Testis (tissue), 3 donors: ENCODE data around the gene XIRP2. TPM values are rescaled to one million over a fixed set of nuclear protein-coding genes. Genes with fewer than 3 reads are reported as not detected.

Experiments used
- DNase-seq: peaks from one replicate; pipeline ENCODE4 v3.0.0-alpha.2; 2019
- H3K27ac ChIP-seq, 2 donors: fragments of 200-600 bp; sonication (generic); one replicate each; pipeline ENCODE4 v1.5.1; 2019
- H3K27me3 ChIP-seq: fragments of 200-600 bp; sonication (generic); one replicate; pipeline ENCODE4 v1.5.1; 2019
- H3K36me3 ChIP-seq: fragments of 200-600 bp; sonication (generic); one replicate; pipeline ENCODE4 v1.5.1; 2017; ENCODE audit warnings: low read depth; ENCODE audit errors: missing control alignments
- H3K4me1 ChIP-seq: fragments of 200-600 bp; sonication (generic); one replicate; pipeline ENCODE4 v1.5.1; 2019
- H3K4me3 ChIP-seq, 2 donors: fragments of 200-600 bp; sonication (generic); one replicate each; pipeline ENCODE4 v1.5.1; 2017 to 2019
- H3K9me3 ChIP-seq: fragments of 200-600 bp; sonication (generic); one replicate; pipeline ENCODE4 v1.5.1; 2017
- POLR2A ChIP-seq: fragments of 450-650 bp; IDR thresholded peaks from one replicate; pipeline ENCODE4 v1.6.1; 2017; ENCODE audit warnings: antibody characterized with exemption, mild to moderate bottlenecking, moderate library complexity
- WGBS, 2 donors: methylation state at CpG; one replicate each; pipeline ENCODE4 v1.1.5; 2018; 5-methylcytosine and 5-hydroxymethylcytosine counted together
- intact Hi-C: fragments of 100-400 bp; cut with DNase I; formaldehyde crosslinking; loops from one replicate; pipeline ENCODE4 v1.15.1; 2023; ENCODE audit warnings: low total_unique reads
- polyA plus RNA-seq: library from polyadenylated mRNA; stranded (reverse); fragments of 350-450 nt; fragmentation: Illumina TruSeq; extraction: RNeasy Lipid Tissue Mini Kit (QIAGEN cat#74804); gene quantifications from one replicate; pipeline ENCODE4 v1.2.3, GENCODE V29; 2014; ENCODE audit warnings: low read depth, low replicate concordance; ENCODE audit not compliant: insufficient read depth
- total RNA-seq, 2 donors: library from RNA; depleted of rRNA; stranded (reverse); fragments of >200 nt; gene quantifications; one replicate each; pipeline ENCODE4 v1.2.3, GENCODE V29; 2016
- TF ChIP-seq, protein P1 (sequence below), 3 experiments: fragments of 450-650 bp in 2 of 3; fragments of 200-600 bp in 1 of 3; sonication (generic) in 1 of 3; IDR thresholded peaks; one replicate each; pipeline ENCODE4 v1.5.1; 2016 to 2019; ENCODE audit warnings: antibody characterized with exemption in 3 of 3, mild to moderate bottlenecking in 2 of 3, moderate library complexity in 1 of 3

Gene XIRP2
- total and polyA plus RNA-seq, 3 donors from 2014 or later = 1.1 to 5.9 (median 3.9) TPM

DNA sequence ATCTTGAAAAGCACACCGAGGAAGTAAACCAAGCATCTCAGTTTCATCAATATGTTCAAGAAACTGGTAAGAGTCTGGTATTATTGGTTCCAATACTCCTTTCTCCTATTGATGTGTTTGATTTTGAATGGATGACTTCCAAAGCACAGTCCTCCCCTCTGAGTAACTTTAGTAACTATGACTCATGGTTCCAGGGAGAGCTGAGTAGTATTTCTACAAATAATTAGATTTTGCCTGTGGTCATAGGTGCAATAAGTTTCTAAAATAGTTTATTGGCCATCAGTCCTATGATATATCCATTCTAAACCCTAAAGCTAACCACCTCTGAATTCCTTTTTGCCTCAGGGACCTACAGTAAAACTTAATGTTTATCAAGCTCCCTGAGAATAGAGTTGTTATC lies 352.4 kb downstream of the XIRP2 start:
- Histone ChIP-seq H3K27me3 (no peaks in the 10 kb centered on the region), H3K4me1 (no peaks in the 10 kb centered on the region), H3K27ac (no peak overlapping the region), H3K36me3 (no peaks in the 10 kb centered on the region), H3K4me3 (no peak overlapping the region), H3K9me3 (no peaks in the 10 kb centered on the region)
- DNase-seq = no peak
- 74 to 81% methylated on average over 1 of the region's 1 CpG for WGBS, 2 donors
- intact Hi-C loops = no loop called here
- TF ChIP-seq, protein P1, sequence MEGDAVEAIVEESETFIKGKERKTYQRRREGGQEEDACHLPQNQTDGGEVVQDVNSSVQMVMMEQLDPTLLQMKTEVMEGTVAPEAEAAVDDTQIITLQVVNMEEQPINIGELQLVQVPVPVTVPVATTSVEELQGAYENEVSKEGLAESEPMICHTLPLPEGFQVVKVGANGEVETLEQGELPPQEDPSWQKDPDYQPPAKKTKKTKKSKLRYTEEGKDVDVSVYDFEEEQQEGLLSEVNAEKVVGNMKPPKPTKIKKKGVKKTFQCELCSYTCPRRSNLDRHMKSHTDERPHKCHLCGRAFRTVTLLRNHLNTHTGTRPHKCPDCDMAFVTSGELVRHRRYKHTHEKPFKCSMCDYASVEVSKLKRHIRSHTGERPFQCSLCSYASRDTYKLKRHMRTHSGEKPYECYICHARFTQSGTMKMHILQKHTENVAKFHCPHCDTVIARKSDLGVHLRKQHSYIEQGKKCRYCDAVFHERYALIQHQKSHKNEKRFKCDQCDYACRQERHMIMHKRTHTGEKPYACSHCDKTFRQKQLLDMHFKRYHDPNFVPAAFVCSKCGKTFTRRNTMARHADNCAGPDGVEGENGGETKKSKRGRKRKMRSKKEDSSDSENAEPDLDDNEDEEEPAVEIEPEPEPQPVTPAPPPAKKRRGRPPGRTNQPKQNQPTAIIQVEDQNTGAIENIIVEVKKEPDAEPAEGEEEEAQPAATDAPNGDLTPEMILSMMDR (IDR thresholded peaks at IDR 0.05) = no peak
- no peak for TF ChIP-seq POLR2A

DNA sequence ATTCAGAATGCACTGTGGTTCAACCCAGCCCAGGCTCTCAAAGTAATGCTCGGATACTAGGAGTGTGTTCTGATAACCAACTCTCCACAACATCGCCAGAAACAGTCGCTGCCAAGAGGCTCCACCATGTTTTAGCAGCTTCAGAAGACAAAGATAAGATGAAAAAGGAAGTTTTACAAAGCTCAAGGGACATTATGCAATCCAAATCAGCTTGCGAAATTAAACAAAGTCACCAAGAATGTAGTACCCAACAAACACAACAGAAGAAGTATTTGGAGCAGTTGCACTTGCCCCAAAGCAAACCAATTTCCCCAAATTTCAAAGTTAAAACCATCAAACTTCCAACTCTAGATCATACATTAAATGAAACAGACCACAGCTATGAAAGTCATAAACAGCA lies 360.9 kb downstream of the XIRP2 start:
- no peaks in the 10 kb centered on the region for H3K36me3 ChIP-seq
- TF ChIP-seq POLR2A = no peak
- TF ChIP-seq, protein P1 (IDR thresholded peaks at IDR 0.05) = no peak
- no peak for DNase-seq
- H3K9me3 ChIP-seq = no peaks in the 10 kb centered on the region
- WGBS, 2 donors = 68 to 76% methylated on average over 4 of the region's 4 CpGs
- no peak overlapping the region for H3K4me3 ChIP-seq
- no peaks in the 10 kb centered on the region for H3K27me3 ChIP-seq
- H3K27ac ChIP-seq = no peak overlapping the region
- no peaks in the 10 kb centered on the region for H3K4me1 ChIP-seq
- intact Hi-C loops = no loop called here

DNA sequence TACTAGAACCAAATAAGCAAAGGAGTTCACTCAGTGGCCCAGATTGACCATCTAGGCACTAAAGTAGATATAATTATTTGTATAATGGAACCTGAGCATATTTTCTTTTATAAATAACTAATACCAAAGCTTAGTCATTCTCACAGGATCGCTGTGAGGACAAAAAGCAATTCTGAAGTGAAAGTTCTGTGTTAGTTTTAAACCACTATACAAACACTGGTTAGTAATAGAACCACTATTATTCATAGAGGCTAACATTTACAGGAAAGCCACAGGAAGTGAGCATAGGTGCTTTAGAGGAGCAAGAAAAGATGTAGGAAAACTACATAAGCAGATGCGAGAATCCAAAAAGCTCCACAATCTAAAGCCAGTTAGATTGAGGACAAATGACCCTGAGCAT lies 364.7 kb downstream of the XIRP2 start:
- H3K36me3 ChIP-seq = no peaks in the 10 kb centered on the region
- no peak overlapping the region for H3K4me3 ChIP-seq
- no peak for TF ChIP-seq POLR2A
- TF ChIP-seq, protein P1 (IDR thresholded peaks at IDR 0.05) = no peak
- no peaks in the 10 kb centered on the region for H3K27me3 ChIP-seq
- 88 to 90% methylated on average over 2 of the region's 2 CpGs for WGBS, 2 donors
- no peaks in the 10 kb centered on the region for H3K4me1 ChIP-seq
- DNase-seq = no peak
- no peaks in the 10 kb centered on the region for H3K9me3 ChIP-seq
- H3K27ac ChIP-seq = no peak overlapping the region
- intact Hi-C loops = no loop called here

DNA sequence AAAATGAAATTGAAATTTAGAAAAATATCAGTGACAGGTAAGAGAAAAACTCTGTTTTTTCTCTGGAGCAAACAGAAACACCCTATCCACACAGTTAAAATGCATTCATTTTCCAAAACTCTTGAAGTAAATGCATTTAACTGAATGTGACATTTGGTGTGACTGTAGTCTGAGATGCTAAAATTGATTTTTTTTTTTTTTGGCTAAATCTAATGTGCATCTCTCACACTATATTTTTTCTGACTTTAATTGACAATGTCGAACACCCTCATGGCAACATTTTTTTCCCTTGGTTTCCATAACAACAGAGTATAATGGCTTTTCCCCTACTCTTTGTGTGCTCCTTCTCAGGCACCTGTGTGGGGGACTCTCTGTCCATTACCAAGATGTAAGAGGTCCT lies 366.4 kb downstream of the XIRP2 start:
- no peak overlapping the region for H3K4me3 ChIP-seq
- H3K36me3 ChIP-seq = no peaks in the 10 kb centered on the region
- H3K27ac ChIP-seq = no peak overlapping the region
- TF ChIP-seq, protein P1 (IDR thresholded peaks at IDR 0.05) = no peak
- TF ChIP-seq POLR2A = no peak
- no peaks in the 10 kb centered on the region for H3K27me3 ChIP-seq
- intact Hi-C loops = no loop called here
- no peak for DNase-seq
- no peaks in the 10 kb centered on the region for H3K4me1 ChIP-seq
- H3K9me3 ChIP-seq = no peaks in the 10 kb centered on the region
- 81 to 95% methylated on average over 1 of the region's 1 CpG for WGBS, 2 donors

DNA sequence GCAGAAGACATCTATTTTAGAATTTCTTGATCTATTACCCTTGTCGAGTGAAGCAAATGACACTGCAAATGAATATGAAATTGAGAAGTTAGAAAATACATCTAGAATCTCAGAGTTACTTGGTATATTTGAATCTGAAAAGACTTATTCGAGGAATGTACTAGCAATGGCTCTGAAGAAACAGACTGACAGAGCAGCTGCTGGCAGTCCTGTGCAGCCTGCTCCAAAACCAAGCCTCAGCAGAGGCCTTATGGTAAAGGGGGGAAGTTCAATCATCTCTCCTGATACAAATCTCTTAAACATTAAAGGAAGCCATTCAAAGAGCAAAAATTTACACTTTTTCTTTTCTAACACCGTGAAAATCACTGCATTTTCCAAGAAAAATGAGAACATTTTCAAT lies 370.4 kb downstream of the XIRP2 start:
- 74 to 80% methylated on average over 3 of the region's 3 CpGs for WGBS, 2 donors

More for the DNA sequence above, 370.4 kb downstream of the XIRP2 start:
- no peak for DNase-seq
- Histone ChIP-seq H3K27ac (no peak overlapping the region), H3K9me3 (no peaks in the 10 kb centered on the region), H3K36me3 (no peaks in the 10 kb centered on the region), H3K4me1 (no peaks in the 10 kb centered on the region), H3K27me3 (no peaks in the 10 kb centered on the region), H3K4me3 (no peak overlapping the region)
- intact Hi-C loops = no loop called here
- TF ChIP-seq, protein P1 (IDR thresholded peaks at IDR 0.05) = no peak
- no peak for TF ChIP-seq POLR2A
